Measurements from ENCODE around the gene OR2H2. TPM values are rescaled to one million over a fixed set of nuclear protein-coding genes. Genes with fewer than 3 reads are reported as not detected.
A peak's percentile ranks its signal among the peaks of the same experiment; 100 is the strongest.

Gene OR2H2
- not detected for total RNA-seq

DNA sequence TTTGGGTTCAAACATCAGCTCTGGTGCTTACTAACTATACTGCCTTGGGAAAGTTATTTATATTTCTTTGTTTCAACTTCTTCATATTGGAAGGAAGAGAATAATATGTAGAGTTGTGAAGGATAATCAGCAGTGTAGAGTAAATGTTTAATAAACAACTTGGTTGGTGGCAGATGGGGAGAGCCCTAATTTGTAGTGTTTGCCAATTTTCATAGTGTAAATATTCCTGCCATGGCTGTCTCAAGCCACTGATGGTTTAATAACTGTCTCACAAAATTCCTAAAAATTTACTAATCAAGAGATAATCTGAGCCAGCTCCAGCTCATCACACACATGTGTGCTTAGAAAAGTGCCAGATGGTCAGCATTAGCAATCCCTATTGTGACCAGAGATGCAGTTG, at the start of gene OR2H2:
OR2H2 (plus strand) TSS at position 301 of the 400 bp plus-strand sequence. CDS start 2,824 bp downstream, outside the sequence.
- no peak for DNase-seq

DNA sequence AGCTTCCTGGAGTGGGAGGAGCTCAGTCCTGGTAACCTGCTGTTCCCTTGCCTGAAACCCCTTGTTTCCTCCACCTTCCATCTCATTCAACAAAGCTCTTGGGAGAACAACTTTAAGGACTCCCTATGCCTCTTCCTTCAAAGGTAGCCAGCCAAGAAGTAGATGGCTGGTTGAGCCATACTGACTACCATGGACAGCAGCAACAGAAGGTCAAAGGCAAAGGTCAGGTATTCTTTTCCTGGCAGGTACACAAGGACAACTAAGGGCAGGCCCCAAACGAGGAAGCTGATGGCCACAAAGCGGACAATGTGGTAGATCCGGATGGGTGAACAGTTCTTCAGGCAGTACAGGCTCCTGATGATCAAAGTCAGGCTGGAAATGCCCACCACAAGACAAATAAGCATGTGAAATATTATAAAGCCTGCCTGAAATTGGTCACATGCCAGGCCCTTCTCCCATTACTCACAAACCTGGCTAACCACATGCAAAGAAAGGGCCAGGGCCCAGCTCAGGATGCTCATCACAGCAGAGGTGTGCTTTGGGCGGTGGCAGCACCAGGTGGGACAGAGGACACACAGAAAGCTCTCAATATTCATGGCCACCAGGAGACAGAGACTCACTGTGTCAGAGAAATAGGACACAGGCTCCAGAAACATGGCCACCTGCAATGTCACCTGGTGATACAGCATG, 47.1 kb upstream of the OR2H2 start:
- no peak for DNase-seq

DNA sequence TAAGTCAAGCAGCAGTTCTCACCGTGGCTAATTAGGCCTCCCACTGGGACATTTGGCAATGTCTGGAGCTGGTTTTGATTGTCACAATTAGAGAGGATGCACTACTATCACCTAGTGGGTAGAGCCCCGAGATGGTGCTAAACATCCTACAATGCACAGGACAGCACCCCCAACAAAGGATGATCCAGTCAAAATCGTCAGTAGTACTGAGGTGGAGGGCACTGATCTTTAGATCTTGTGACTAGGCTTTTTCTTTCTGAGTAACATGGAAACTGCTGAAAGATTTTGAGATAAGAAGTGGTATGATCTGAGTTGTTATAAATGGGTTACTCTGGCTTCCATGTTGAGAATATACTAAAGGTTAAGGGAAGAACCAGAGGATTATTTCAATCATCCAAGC, 37.3 kb upstream of the OR2H2 start:
- DNase-seq, result no peak

DNA sequence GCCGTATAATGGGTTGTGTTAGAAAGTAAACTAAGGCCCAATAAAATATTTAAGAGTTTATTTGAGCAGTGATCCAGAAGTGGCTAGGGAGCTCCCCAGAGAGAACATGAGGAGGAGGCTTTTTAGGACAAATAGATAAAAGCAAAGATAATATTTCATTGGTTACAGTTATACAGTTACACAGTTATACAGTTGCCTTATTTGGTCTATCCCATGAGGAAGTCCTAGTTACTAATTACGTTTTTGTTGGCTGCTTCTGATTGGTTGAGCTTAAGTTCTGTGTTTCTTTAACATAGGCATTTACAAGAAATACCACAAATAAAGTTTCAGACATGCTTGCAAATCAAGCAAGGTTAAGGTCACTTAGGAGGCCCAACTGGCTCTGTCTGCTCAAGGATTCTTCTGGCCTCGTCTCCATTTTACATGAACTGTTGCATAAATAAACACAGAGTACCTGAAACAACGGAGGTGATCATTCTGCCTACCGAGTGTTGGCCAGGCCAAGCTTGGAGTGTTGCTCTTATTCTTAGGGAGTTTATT, 32.3 kb upstream of the OR2H2 start:
- DNase-seq, result no peak

DNA sequence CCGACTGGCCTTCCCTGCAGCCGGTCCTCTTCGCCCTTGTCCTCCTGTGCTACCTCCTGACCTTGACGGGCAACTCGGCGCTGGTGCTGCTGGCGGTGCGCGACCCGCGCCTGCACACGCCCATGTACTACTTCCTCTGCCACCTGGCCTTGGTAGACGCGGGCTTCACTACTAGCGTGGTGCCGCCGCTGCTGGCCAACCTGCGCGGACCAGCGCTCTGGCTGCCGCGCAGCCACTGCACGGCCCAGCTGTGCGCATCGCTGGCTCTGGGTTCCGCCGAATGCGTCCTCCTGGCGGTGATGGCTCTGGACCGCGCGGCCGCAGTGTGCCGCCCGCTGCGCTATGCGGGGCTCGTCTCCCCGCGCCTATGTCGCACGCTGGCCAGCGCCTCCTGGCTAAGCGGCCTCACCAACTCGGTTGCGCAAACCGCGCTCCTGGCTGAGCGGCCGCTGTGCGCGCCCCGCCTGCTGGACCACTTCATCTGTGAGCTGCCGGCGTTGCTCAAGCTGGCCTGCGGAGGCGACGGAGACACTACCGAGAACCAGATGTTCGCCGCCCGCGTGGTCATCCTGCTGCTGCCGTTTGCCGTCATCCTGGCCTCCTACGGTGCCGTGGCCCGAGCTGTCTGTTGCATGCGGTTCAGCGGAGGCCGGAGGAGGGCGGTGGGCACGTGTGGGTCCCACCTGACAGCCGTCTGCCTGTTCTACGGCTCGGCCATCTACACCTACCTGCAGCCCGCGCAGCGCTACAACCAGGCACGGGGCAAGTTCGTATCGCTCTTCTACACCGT, 31.5 kb upstream of the OR2H2 start:
- DNase-seq, result peak; percentile 54

DNA sequence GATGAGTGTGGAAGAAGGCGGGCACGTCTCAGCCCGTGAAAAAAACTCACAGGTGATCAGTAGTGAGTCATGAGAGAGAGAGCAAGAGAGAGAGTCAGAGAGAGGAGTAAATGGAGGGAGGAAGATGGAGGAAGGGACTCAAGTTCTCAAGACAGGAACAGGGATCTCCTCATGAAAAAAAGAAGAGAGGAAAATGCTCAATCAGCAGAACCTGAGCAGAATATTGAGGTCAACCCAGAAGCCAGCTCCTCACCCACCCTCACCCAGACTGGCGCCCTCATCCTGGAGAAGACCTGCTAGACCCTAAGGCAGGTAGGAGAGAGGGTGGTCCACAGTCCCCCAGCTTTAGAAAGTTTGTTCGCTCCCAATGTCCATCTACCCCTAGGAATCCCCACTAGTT, 30.2 kb upstream of the OR2H2 start:
- DNase-seq, result no peak

DNA sequence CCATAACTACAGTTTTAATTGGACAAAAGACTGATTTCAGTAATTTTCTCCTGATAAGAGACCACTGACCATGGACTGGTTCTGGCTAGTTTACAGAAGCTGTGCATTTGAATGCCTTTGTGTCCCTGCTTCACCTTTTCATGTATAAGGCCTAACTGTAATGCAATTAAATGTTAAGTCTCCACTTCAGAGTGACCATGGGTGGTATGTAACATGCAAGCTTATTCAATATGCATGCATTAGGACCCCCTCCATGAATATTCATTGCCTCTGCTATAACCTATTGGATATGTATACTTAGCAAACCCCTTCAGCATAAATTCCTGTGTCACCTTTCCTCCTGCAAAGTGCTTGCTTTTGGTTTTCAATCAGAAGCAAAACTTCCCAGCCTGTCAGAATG, 27.6 kb upstream of the OR2H2 start:
- no peak for DNase-seq

DNA sequence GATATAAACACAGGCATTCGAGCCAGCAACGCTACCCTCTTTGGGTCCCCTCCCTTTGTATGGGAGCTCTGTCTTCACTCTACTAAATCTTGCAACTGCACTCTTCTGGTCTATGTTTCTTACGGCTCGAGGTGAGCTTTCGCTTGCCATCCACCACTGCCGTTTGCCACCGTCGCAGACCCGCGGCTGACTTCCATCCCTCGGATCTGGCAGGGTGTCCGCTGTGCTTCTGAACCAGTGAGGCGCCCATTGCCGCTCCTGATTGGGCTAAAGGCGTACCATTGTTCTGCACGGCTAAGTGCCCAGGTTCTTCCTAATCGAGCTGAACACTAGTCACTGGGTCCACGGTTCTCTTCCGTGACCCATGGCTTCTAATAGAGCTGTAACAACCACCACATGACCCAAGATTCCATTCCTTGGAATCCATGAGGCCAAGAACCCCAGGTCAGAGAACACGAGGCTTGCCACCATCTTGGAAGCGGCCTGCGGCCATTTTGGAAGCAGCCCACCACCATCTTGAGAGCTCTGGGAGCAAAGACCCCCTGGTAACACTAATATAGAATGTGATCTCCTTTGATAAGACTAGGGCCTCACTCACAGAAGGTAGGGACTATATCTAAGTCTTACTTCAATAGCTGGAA, 26.4 kb upstream of the OR2H2 start:
- DNase-seq, result no peak

DNA sequence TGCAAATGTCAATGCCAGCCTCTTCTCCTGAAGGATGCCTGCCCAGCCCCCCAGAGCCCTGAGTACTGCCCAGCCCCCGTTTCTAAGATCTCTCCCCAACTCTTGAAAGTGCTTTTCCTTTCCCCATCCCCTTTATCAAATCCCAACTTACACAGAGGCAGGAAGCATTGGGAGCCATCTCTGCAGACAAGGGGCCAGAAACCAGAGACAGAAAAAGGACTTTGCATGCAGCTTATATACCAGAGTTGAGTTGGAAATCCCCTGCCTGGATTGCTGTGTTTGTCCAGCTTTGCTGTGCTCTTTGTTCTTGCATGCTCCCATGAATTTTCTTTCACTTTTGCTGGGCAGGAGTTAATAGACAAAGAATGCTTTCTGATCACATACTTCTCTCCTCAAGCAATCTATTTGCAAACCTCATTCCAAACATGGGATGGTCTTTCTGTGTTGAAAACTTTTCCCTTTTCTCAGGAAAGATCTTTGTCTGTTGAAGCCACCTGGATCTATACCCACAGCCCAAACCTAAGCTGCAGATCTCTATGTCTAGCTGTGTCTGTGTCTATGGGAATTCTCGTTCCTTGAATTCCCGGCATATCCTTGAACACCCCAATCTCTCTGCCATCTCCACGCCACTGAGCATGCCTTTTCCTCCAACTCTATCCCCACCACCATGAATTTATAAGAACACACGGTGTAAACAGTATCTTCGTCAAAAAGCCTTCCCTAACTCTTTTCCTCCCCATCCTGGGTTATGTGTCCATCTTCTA, 25.2 kb upstream of the OR2H2 start, which contains the start of gene UBD:
UBD (minus strand) TSS at position 209 of the 764 bp plus-strand sequence; CDS start at position 178, 31 bp downstream.
- DNase-seq, result no peak

DNA sequence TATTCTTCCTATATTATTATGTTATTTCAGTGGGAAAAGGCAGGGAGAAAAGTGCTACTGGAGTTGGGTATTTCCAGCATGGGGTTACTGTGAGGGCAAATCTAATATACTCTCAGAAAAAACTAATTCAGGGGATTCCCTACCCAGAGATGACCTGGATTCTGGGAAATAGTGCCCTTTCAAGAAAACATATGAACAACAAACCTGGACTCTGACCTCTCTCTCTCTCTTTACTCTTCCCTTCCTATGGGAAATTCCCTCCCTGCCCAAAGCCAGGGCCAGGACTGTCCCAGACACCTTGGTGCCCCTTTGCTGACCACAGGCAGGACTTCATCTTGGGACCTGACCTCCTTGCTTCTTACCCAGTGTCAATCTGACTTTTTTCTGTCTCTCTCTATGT, 23.8 kb upstream of the OR2H2 start:
- DNase-seq, result no peak

DNA sequence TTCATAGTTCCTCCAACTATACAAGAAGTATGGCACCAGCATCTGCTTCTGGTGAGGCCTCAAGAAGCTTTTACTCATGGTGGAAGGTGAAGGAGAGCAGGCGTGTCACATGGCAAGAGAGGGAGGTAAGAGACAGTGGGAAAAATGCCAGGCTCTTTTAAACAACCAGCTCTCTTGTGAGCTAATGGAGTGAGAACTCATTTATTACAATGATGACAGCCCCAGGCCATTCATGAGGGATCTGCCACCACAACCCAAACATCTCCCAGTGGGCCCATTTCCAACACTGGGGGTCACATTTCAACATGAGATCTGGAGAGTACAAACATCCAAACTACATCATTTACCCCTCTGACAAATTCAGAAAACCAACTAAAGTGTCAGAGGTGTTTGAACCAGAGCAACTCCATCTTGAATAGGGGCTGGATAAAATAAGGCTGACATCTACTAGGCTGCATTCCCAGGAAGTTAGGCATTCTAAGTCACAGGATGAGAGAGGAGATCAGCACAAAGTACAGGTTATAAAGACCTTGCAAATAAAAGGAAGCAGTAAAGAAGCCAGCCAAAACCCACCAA, 23.2 kb upstream of the OR2H2 start:
- DNase-seq, result no peak

DNA sequence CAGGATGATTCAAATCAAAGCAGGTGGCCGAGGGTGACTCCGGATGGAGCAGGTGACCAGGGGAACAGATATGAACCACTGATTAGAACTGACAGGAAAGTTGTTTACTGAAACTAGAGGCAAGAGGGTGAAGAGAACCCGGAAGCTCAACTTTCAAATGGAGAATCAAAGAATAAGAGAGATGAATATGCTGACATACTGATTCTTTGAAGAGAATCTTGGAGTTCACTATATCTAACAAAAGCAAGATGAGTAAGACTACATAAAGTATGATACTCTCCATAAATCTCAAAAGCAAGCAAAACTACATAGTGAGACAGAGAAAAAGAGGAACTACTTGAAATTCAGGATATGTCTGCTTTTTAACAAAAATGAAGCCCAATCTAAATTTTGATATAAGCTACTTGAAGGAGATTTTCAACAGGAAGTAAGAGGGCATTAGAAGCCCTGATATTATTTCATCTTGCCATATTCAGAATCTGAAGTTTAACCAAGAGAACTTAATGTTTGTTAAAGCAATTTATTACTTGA, 21.4 kb upstream of the OR2H2 start:
- no peak for DNase-seq

DNA sequence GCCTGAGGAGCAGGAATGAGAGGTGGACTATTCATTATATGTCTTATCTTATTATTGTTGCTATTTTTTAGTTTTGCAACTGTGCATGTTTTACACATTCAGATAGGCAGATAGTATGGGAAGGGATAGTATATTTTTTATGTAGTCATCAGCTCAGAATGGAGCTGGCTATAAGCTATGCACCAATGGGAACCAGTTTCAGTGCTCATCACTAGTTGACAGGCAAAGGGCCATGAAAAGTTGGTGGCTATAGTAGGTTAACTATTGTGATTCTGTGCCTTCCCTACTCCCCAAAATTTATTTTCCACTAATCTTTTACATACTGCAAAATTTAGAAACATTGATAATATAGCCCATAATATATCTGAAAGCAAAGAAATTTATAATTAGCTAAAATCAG, 20.0 kb upstream of the OR2H2 start:
- no peak for DNase-seq

DNA sequence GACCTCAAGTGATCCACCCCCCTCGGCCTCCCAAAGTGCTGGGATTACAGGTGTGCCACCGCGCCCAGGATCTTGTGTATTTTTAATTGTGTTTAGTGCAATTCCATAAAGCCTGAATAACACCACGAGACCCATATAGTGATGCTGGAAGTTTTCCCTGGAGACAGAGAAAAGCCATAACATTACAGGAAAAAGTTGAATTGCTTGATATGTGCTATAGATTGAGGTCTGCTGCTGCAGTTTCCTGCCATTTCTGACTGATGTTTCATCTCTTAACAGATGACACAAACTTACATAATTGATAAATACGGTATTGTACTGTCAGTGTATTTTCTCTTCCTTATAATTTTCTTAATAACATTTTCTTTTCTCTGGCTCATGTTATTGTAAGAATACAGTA, 18.1 kb upstream of the OR2H2 start:
- no peak for DNase-seq

DNA sequence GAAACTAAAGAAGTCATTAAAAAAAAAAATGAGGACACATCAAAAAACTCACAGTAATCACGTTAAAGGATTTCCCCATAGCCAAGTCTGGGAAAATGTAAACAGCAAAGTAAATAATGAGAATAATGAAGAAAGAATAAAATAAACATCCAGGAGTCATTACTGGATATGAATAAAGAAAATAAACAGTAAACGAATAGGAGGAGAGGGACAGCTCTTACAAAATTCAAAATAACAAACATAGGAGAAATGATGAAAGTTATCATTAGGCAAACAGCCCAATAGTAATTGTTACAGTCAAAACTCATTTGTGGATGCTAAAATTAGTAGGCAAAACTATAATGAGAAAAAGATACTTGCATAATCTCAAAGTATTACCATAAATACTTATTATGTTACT, 17.4 kb upstream of the OR2H2 start:
- no peak for DNase-seq

DNA sequence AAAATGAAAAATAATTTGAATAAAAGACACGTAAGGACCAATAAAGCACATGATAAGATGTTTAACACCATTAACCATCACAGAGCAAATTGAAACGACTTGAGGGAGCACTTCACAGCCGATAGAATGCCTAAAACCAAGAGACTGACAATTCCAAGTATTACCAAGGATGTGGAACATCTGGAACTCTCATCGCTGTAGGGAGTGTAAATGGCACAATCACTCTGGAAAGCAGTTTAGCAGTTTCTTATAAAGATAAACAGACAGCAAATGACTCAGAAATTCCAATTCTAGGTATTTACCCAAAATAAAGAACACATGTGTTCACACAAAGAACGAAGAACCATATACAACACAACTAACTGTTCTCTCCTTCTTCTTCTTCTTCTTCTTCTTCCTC, 16.9 kb upstream of the OR2H2 start:
- DNase-seq, result no peak

DNA sequence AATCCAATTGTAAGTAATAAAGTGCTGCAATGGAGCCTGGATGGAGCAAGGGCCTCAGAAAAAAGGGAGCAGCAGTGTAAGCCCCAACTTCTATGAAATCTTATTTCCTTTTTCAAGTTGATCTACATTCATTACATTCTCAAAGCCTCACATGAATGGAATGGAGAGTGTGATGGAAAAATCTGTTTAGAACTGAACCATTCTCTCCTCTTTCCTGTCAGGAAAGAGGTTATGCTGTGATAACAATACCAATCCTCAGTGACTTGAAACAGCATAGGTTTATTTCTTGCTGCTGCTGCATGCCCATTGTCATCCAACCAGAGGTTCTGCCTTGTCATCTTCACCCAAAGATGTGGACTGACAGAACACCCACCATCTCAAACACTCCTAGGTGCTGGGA, 8.9 kb upstream of the OR2H2 start:
- no peak for DNase-seq

DNA sequence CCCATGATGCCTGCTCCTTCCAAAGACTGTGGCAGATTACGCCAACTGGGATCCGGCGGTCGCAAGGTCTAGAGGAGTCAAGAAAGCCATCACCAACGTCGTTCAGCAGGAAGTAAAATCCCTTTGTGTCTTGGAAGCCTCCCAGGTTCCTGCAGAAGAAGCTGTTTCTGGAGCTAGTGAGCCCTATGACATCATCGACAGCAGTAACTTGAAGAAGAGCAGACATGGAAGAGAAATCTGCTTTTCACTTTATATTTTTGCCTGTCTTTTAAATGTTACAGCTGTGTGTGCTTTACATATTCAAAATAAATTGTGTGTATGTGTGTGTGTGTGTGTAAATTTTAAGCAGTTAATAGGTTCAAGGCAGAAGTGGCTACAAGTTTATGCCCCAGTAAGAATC, 7.4 kb upstream of the OR2H2 start:
- DNase-seq, result no peak

DNA sequence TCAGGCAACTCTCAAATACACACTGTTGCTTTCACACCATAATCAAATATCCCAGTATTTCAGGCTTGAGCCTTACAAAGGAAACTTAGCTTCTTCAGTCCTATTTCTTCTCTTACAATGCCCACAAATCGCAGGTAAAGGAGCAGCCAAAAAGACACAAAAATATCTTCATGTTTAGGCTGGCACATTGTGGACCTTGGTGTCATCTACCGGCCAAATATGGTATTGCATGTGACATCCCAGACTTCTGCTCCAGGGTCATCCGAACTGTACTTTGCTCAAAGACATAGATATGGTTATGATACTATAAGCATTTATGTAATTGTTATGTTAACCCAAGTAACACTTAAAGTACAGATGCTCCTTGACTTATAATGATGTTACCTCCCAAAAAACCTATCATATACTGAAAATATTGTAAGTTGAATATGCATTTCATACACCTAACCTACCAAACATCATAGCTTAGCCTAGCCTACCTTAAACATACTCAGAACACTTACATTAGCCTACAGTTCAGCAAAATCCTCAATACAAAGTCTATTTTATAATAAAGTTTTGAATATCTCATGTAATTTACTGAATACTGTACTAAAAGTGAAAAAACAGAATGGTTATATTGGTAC, 4.6 kb downstream of the OR2H2 start:
- DNase-seq, result peak; percentile 7

DNA sequence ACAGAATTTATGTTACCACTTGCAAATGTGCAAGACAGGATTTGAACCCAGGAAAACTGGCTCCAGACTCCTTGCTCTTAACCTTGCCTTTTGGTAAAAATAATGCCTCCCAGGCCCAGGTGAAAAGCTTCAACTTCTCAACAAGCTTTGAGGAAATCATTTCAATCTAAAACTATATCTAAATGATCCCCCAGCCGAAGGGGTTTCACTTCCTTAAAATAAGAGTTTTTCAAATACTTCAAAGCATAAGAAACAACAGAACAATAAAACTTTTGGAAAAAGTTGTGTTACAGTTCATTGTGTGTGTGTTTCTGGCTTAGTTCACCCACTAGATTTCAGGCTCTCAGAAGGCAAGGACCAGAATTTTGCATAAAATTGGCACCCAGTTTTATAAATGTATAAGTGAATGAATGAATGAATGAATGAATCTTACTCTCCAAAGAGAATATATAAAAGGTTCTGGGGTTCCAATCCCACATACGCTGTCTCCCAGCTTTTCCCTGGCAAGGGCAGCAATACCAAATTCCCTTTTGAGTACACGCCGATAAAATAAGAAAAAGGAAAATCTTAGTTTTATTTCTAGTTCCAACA, 5.4 kb downstream of the OR2H2 start:
- DNase-seq, result no peak

DNA sequence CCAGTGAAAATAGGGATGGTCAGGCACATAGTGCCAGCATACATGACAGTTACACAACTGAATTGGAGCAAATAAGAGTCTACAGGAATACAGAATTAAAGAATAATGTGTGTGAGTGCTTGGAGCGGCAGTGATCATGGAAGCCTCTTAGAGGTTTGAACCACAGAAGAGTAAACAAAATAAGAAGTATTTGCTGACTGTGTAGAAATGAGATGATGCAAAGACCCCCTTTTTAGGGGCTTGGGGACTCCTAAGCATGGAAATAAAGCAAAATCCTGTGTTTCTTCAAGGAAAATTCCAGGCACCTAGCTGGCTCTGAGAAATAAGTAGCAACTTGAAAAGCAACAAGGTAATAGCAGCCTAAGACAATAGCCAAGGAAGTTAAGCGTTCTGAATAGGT, 6.8 kb downstream of the OR2H2 start:
- DNase-seq, result no peak
